HG03469 (cell line): ENCODE measurements around the gene PLIN3.
"Not testable (repeated sequence)": the region's sequence is repeated elsewhere in the genome, so short reads cannot be mapped to it uniquely, and the experiment has no call there.

Experiments used
- ATAC-seq: cut with Tn5 transposase; IDR thresholded peaks from one replicate; pipeline ENCODE4 v1.9.1; 2021; ENCODE audit warnings: mild to moderate bottlenecking, moderate library complexity, moderate number of reproducible peaks; ENCODE audit not compliant: unreplicated experiment

PLIN3 gene

DNA sequence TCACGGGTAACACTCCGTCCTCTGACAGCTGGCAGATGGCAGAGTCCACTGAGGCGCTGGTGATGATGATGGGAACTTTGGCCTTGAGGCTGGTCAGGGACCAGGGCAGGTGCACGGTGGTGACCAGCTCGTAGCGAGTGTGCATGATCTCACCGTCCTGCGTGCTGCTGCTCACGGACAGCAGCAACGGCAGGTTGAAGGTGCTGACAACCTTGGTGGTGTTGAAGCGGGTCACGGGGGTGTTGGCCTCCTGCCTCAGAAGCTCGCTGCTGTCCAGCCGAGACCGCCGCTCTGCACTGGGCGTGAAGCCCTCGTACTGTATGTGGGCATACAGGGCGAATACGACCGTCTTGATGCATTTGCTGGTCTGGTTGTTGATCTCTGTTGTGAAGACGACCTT, 23.6 kb upstream of the PLIN3 start:
- no peak for ATAC-seq

GRCh38 chr19:4889034-4889815, 21.8 kb upstream of the PLIN3 start:
- ATAC-seq = no peak

DNA sequence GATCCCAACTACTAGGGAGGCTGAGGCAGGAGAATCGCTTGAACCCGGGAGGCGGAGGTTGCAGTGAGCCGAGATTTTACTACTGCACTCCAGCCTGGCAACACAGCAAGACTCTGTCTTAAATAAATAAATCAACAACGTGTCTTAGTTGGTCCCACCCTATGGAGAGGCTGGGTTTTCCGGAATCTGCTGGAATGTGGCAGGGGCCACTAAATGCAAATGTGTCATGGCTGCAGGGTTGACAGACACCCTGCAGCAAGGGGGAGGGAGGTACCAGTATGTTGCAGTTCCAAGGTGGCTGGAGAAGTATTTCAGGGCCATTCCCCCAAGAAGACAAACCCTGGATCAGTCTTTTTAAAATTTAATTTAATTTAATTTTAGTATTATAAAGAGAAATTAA, 20.3 kb upstream of the PLIN3 start:
- not testable (repeated sequence) for ATAC-seq

GRCh38 chr19:4884993-4885392, 17.5 kb upstream of the PLIN3 start:
- ATAC-seq = not testable (repeated sequence)

GRCh38 chr19:4882874-4883273, 15.4 kb upstream of the PLIN3 start:
- ATAC-seq = not testable (repeated sequence)

DNA sequence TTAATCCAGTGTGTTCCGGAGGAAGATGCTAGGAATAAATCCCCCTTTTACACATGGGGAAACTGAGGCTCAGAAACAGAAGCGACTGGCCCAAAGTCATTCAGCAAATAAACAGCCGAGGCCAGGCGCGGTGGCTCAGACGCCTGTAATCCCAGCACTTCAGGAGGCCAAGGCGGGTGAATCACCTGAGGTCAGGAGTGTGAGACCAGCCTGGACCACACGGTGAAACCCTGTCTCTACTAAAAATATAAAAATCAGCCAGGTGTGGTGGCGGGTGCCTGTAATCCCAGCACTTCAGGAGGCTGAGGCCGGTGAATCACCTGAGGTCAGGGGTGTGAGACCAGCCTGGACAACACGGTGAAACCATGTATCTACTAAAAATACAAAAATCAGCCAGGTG, 11.6 kb upstream of the PLIN3 start:
- ATAC-seq = no peak

- ATAC-seq = no peak
These were observed 11.1 kb upstream of the PLIN3 start for GRCh38 chr19:4878491-4878968.

- ATAC-seq = no peak
These were observed 10.5 kb upstream of the PLIN3 start for GRCh38 chr19:4877753-4878490.

DNA sequence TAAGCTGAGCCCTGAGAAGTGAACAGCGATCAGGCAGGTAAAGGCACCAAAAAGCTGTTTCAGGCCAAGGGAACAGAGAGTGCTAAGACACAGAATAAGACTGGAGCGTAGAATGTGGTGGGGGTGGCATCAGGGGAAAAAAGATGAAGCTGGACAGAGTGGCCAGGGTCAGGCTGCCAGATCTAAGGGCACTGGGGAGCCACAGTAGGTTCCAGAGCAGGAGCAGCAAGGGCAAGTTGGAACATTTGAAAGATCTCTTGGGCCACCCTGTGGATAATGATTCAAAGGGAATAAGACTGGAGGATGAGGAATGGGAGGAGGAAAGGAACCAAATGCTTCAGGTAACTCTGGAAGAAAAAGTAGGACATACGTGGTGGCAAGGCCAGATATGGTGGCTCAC, 6.5 kb upstream of the PLIN3 start:
- ATAC-seq = no peak

GRCh38 chr19:4871711-4872110, 4.2 kb upstream of the PLIN3 start:
- ATAC-seq = no peak

DNA sequence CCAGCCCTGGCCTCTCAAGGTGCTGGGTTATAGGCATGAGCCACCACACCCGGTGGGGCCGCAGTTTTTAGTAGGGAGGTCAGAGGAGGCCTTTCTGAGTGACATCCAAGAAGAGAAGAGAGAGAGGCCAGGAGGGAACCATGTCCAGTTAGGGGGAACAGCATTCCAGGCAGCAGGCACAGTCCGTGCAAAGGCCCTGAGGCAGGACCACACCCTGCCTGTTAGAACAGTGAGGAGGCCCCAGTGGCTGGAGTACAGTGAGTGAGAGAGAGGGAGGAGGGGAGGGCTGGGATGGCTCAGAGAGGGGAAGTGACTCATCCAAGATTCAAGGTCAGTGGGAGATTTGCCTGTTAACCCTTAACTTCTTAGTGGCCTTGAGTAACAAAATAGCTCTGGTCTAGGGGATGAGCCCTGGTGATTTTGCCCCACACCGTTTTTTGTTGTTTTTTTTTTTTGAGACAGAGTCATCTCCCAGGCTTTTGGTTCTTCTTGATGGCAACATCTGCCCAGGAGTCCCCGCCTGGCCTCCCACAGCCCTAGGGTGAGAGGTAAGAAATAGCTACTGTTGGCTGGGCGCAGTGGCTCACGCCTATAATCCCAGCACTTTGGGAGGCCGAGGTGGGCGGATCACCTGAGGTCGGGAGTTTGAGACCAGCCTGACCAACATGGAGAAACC, 2.7 kb upstream of the PLIN3 start:
- no peak for ATAC-seq

- no peak for ATAC-seq
These were observed 893 bp upstream of the PLIN3 start for GRCh38 chr19:4868286-4868834.

- no peak for ATAC-seq
These were observed 657 bp downstream of the PLIN3 start for GRCh38 chr19:4866595-4867424.

- ATAC-seq = no peak
These were observed 6.3 kb downstream of the PLIN3 start for GRCh38 chr19:4861147-4861546.

- ATAC-seq = no peak
These were observed 7.8 kb downstream of the PLIN3 start for GRCh38 chr19:4859697-4860096.

DNA sequence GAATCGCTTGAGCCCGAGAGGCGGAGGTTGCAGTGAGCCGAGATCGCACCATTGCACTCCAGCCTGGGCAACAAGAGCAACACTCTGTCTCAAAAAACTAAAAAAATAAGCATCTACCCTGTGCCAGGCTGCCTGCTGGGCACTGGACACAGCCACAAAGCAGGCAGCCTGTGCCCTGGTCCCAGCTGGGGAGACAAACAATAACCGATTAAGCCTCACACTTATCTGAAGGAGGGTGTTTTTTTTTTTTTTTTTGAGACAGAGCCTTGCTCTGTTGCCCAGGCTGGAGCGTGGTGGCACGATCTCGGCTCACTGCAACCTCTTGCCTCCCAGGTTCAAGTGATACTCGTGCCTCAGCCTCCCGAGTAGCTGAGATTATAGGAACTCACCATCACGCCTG, 11.0 kb downstream of the PLIN3 start:
- ATAC-seq = not testable (repeated sequence)

DNA sequence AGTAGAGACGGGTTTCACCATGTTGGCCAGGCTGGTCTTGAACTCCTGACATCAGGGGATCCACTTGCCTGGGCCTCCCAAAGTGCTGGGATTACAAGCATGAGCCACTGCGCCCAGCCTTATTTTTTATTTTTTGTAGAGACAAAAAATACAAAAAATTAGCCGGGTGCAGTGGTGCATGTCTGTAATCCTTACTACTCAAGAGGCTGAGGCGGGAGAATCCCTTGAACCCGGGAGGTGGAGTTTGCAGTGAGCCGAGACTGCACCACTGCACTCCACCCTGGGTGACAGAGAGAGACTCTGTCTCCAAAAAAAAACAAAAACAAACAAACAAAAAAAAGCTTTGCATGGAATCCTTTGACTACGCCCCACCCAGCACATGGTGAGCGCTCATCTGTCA, 14.0 kb downstream of the PLIN3 start:
- not testable (repeated sequence) for ATAC-seq

DNA sequence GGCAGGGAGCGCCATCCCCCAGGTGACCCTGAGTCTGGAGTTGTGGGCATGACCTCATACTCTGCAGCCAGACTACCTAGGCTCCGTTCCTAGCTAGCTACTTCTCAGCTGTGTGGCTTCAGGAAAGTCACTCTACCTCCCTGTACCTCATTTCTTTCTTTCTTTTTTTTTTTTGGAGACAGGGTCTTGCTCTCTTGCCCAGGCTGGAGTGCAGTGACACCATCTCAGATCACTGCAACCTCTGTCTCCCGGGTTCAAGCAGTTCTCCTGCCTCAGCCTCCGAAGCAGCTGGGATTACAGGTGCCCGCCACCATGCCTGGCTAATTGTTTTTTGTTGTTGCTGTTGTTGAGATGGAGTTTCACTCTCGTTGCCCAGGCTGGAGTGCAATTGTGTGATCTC, 15.0 kb downstream of the PLIN3 start:
- no peak for ATAC-seq

GRCh38 chr19:4851551-4852290, 15.7 kb downstream of the PLIN3 start:
- ATAC-seq = no peak

- ATAC-seq = no peak
These were observed 18.4 kb downstream of the PLIN3 start for GRCh38 chr19:4849019-4849418.
